Measurements from ENCODE around the gene FAR2.
"Not testable (repeated sequence)": the region's sequence is repeated elsewhere in the genome, so short reads cannot be mapped to it uniquely, and the experiment has no call there.

FAR2 gene

GRCh38 chr12:29287622-29288021, 138.5 kb downstream of the FAR2 start:
- peaks cover 0 to 10% (median 2%) of the 10 kb centered on the region in 5 donors for H3K4me1 ChIP-seq (ENCODE audit: control insufficient read depth in 5 of 5, insufficient read depth in 5 of 5, low read length in 5 of 5)
- H3K36me3 ChIP-seq (ENCODE audit: control insufficient read depth in 5 of 5, insufficient read depth in 5 of 5, low read length in 5 of 5): no peaks in the 10 kb centered on the region
- H3K4me3 ChIP-seq (ENCODE audit: low read depth in 1 of 5, low read length in 5 of 5): no peak overlapping the region
- H3K27ac ChIP-seq (ENCODE audit: low read depth, low read length): no peak overlapping the region
- H3K9ac ChIP-seq (ENCODE audit: low read length in 5 of 5): no peak overlapping the region
- no peaks in the 10 kb centered on the region for H3K27me3 ChIP-seq (ENCODE audit: control insufficient read depth in 5 of 5, insufficient read depth in 4 of 5, low read length in 5 of 5)
- H3K9me3 ChIP-seq (ENCODE audit: control insufficient read depth in 5 of 5, low read length in 5 of 5): peaks cover 0 to 3% (median 0%) of the 10 kb centered on the region in 5 donors

- Histone ChIP-seq H3K36me3 (ENCODE audit: control insufficient read depth in 5 of 5, insufficient read depth in 5 of 5, low read length in 5 of 5) (no peaks in the 10 kb centered on the region), H3K9me3 (ENCODE audit: control insufficient read depth in 5 of 5, low read length in 5 of 5) (peaks cover 0 to 3% (median 0%) of the 10 kb centered on the region in 5 donors), H3K4me1 (ENCODE audit: control insufficient read depth in 5 of 5, insufficient read depth in 5 of 5, low read length in 5 of 5) (peaks cover 0 to 7% (median 0%) of the 10 kb centered on the region in 5 donors), H3K27ac (ENCODE audit: low read depth, low read length) (no peak overlapping the region), H3K4me3 (ENCODE audit: low read depth in 1 of 5, low read length in 5 of 5) (no peak overlapping the region), H3K27me3 (ENCODE audit: control insufficient read depth in 5 of 5, insufficient read depth in 4 of 5, low read length in 5 of 5) (no peaks in the 10 kb centered on the region), H3K9ac (ENCODE audit: low read length in 5 of 5) (no peak overlapping the region)
Measured at GRCh38 chr12:29288031-29288430, 139.0 kb downstream of the FAR2 start.

- H3K4me3 ChIP-seq (ENCODE audit: low read depth in 1 of 5, low read length in 5 of 5); H3K4me1 ChIP-seq (ENCODE audit: control insufficient read depth in 5 of 5, insufficient read depth in 5 of 5, low read length in 5 of 5); H3K9me3 ChIP-seq (ENCODE audit: control insufficient read depth in 5 of 5, low read length in 5 of 5); H3K27ac ChIP-seq (ENCODE audit: low read depth, low read length); H3K9ac ChIP-seq (ENCODE audit: low read length in 5 of 5); H3K27me3 ChIP-seq (ENCODE audit: control insufficient read depth in 5 of 5, insufficient read depth in 4 of 5, low read length in 5 of 5); H3K36me3 ChIP-seq (ENCODE audit: control insufficient read depth in 5 of 5, insufficient read depth in 5 of 5, low read length in 5 of 5): not testable (repeated sequence)
Measured at GRCh38 chr12:29290475-29290874, 141.4 kb downstream of the FAR2 start.

GRCh38 chr12:29291226-29291625, 142.1 kb downstream of the FAR2 start:
- Histone ChIP-seq H3K4me1 (ENCODE audit: control insufficient read depth in 5 of 5, insufficient read depth in 5 of 5, low read length in 5 of 5) (peaks cover 0 to 4% (median 0%) of the 10 kb centered on the region in 5 donors), H3K9ac (ENCODE audit: low read length in 5 of 5) (no peak overlapping the region), H3K27me3 (ENCODE audit: control insufficient read depth in 5 of 5, insufficient read depth in 4 of 5, low read length in 5 of 5) (no peaks in the 10 kb centered on the region), H3K9me3 (ENCODE audit: control insufficient read depth in 5 of 5, low read length in 5 of 5) (peaks cover 0 to 3% (median 0%) of the 10 kb centered on the region in 5 donors), H3K36me3 (ENCODE audit: control insufficient read depth in 5 of 5, insufficient read depth in 5 of 5, low read length in 5 of 5) (no peaks in the 10 kb centered on the region), H3K4me3 (ENCODE audit: low read depth in 1 of 5, low read length in 5 of 5) (no peak overlapping the region), H3K27ac (ENCODE audit: low read depth, low read length) (no peak overlapping the region)

- Histone ChIP-seq H3K4me1 (ENCODE audit: control insufficient read depth in 5 of 5, insufficient read depth in 5 of 5, low read length in 5 of 5) (peaks cover 0 to 10% (median 6%) of the 10 kb centered on the region in 5 donors), H3K9ac (ENCODE audit: low read length in 5 of 5) (no peak overlapping the region), H3K36me3 (ENCODE audit: control insufficient read depth in 5 of 5, insufficient read depth in 5 of 5, low read length in 5 of 5) (no peaks in the 10 kb centered on the region)
Measured at GRCh38 chr12:29299633-29300032, 150.6 kb downstream of the FAR2 start.

GRCh38 chr12:29301114-29301513, 152.0 kb downstream of the FAR2 start:
- Histone ChIP-seq H3K27me3 (ENCODE audit: control insufficient read depth in 5 of 5, insufficient read depth in 4 of 5, low read length in 5 of 5) (no peaks in the 10 kb centered on the region), H3K9ac (ENCODE audit: low read length in 5 of 5) (no peak overlapping the region), H3K27ac (ENCODE audit: low read depth, low read length) (no peak overlapping the region), H3K4me1 (ENCODE audit: control insufficient read depth in 5 of 5, insufficient read depth in 5 of 5, low read length in 5 of 5) (peaks cover 0 to 10% (median 6%) of the 10 kb centered on the region in 5 donors), H3K4me3 (ENCODE audit: low read depth in 1 of 5, low read length in 5 of 5) (no peak overlapping the region), H3K36me3 (ENCODE audit: control insufficient read depth in 5 of 5, insufficient read depth in 5 of 5, low read length in 5 of 5) (no peaks in the 10 kb centered on the region), H3K9me3 (ENCODE audit: control insufficient read depth in 5 of 5, low read length in 5 of 5) (no peaks in the 10 kb centered on the region)

More at GRCh38 chr12:29299633-29300032, 150.6 kb downstream of the FAR2 start:
- Histone ChIP-seq H3K9me3 (ENCODE audit: control insufficient read depth in 5 of 5, low read length in 5 of 5) (no peaks in the 10 kb centered on the region), H3K27me3 (ENCODE audit: control insufficient read depth in 5 of 5, insufficient read depth in 4 of 5, low read length in 5 of 5) (no peaks in the 10 kb centered on the region), H3K4me3 (ENCODE audit: low read depth in 1 of 5, low read length in 5 of 5) (no peak overlapping the region), H3K27ac (ENCODE audit: low read depth, low read length) (no peak overlapping the region)

GRCh38 chr12:29304388-29304787, 155.3 kb downstream of the FAR2 start:
- Histone ChIP-seq H3K27ac (ENCODE audit: low read depth, low read length) (no peak overlapping the region), H3K36me3 (ENCODE audit: control insufficient read depth in 5 of 5, insufficient read depth in 5 of 5, low read length in 5 of 5) (peaks cover 0 to 3% (median 0%) of the 10 kb centered on the region in 5 donors)

GRCh38 chr12:29306266-29306665, 157.2 kb downstream of the FAR2 start:
- H3K9ac ChIP-seq (ENCODE audit: low read length in 5 of 5): no peak overlapping the region
- no peaks in the 10 kb centered on the region for H3K27me3 ChIP-seq (ENCODE audit: control insufficient read depth in 5 of 5, insufficient read depth in 4 of 5, low read length in 5 of 5)
- H3K36me3 ChIP-seq (ENCODE audit: control insufficient read depth in 5 of 5, insufficient read depth in 5 of 5, low read length in 5 of 5): peaks cover 0 to 3% (median 0%) of the 10 kb centered on the region in 5 donors
- H3K4me3 ChIP-seq (ENCODE audit: low read depth in 1 of 5, low read length in 5 of 5): no peak overlapping the region
- no peaks in the 10 kb centered on the region for H3K9me3 ChIP-seq (ENCODE audit: control insufficient read depth in 5 of 5, low read length in 5 of 5)
- no peak overlapping the region for H3K27ac ChIP-seq (ENCODE audit: low read depth, low read length)
- H3K4me1 ChIP-seq (ENCODE audit: control insufficient read depth in 5 of 5, insufficient read depth in 5 of 5, low read length in 5 of 5): peaks cover 0 to 10% (median 6%) of the 10 kb centered on the region in 5 donors

More at GRCh38 chr12:29304388-29304787, 155.3 kb downstream of the FAR2 start:
- peaks cover 0 to 10% (median 6%) of the 10 kb centered on the region in 5 donors for H3K4me1 ChIP-seq (ENCODE audit: control insufficient read depth in 5 of 5, insufficient read depth in 5 of 5, low read length in 5 of 5)
- no peak overlapping the region for H3K4me3 ChIP-seq (ENCODE audit: low read depth in 1 of 5, low read length in 5 of 5)
- no peaks in the 10 kb centered on the region for H3K9me3 ChIP-seq (ENCODE audit: control insufficient read depth in 5 of 5, low read length in 5 of 5)
- no peaks in the 10 kb centered on the region for H3K27me3 ChIP-seq (ENCODE audit: control insufficient read depth in 5 of 5, insufficient read depth in 4 of 5, low read length in 5 of 5)
- no peak overlapping the region for H3K9ac ChIP-seq (ENCODE audit: low read length in 5 of 5)

- H3K27me3 ChIP-seq (ENCODE audit: control insufficient read depth in 5 of 5, insufficient read depth in 4 of 5, low read length in 5 of 5): no peaks in the 10 kb centered on the region
- H3K4me3 ChIP-seq (ENCODE audit: low read depth in 1 of 5, low read length in 5 of 5): no peak overlapping the region
- H3K9ac ChIP-seq (ENCODE audit: low read length in 5 of 5): no peak overlapping the region
- peaks cover 0 to 3% (median 0%) of the 10 kb centered on the region in 5 donors for H3K36me3 ChIP-seq (ENCODE audit: control insufficient read depth in 5 of 5, insufficient read depth in 5 of 5, low read length in 5 of 5)
- no peaks in the 10 kb centered on the region for H3K9me3 ChIP-seq (ENCODE audit: control insufficient read depth in 5 of 5, low read length in 5 of 5)
- H3K4me1 ChIP-seq (ENCODE audit: control insufficient read depth in 5 of 5, insufficient read depth in 5 of 5, low read length in 5 of 5): peaks cover 0 to 10% (median 6%) of the 10 kb centered on the region in 5 donors
- no peak overlapping the region for H3K27ac ChIP-seq (ENCODE audit: low read depth, low read length)
Measured at GRCh38 chr12:29306682-29307081, 157.6 kb downstream of the FAR2 start.

- H3K9me3 ChIP-seq (ENCODE audit: control insufficient read depth in 5 of 5, low read length in 5 of 5): no peaks in the 10 kb centered on the region
- peaks cover 0 to 13% (median 0%) of the 10 kb centered on the region in 5 donors for H3K36me3 ChIP-seq (ENCODE audit: control insufficient read depth in 5 of 5, insufficient read depth in 5 of 5, low read length in 5 of 5)
- H3K27ac ChIP-seq (ENCODE audit: low read depth, low read length): no peak overlapping the region
- no peak overlapping the region for H3K4me3 ChIP-seq (ENCODE audit: low read depth in 1 of 5, low read length in 5 of 5)
- peaks cover 0 to 3% (median 0%) of the 10 kb centered on the region in 5 donors for H3K4me1 ChIP-seq (ENCODE audit: control insufficient read depth in 5 of 5, insufficient read depth in 5 of 5, low read length in 5 of 5)
- H3K27me3 ChIP-seq (ENCODE audit: control insufficient read depth in 5 of 5, insufficient read depth in 4 of 5, low read length in 5 of 5): no peaks in the 10 kb centered on the region
- no peak overlapping the region for H3K9ac ChIP-seq (ENCODE audit: low read length in 5 of 5)
Measured at GRCh38 chr12:29309320-29309902, 160.3 kb downstream of the FAR2 start.

Measured in subcutaneous abdominal adipose tissue (tissue), 5 donors.